22Rv1 (cell line): ENCODE data around the gene DIP2A.

Experiments used
- ZFX ChIP-seq: fragments of 450-650 bp; IDR thresholded peaks from 2 replicates; pipeline ENCODE4 v1.6.1; 2017; ENCODE audit warnings: antibody characterized with exemption, borderline replicate concordance
- TF ChIP-seq, protein P1 (sequence below): fragments of 450-650 bp; IDR thresholded peaks from 2 replicates; pipeline ENCODE4 v1.5.1; 2017; ENCODE audit warnings: mild to moderate bottlenecking

DNA sequence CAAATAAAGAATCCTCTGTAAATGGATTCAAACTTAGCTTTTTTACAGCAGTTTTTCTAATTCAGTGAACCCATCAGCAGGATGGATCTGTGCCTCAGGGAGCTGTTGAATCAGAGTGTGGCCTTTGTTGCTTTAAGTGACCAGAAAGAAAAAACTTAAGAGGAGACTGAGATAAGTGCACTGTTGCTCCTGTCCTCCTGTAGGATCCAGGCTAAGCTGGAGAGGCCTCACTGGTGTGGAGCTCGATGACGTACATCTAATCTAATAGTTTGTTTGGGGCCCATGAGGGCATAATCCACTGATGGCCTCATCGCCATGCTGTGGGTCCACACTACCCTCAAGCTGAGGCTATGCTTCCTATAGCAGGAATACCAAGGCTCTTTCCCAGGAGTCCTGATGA is 10.6 kb downstream of the DIP2A start:
- TF ChIP-seq, protein P1, sequence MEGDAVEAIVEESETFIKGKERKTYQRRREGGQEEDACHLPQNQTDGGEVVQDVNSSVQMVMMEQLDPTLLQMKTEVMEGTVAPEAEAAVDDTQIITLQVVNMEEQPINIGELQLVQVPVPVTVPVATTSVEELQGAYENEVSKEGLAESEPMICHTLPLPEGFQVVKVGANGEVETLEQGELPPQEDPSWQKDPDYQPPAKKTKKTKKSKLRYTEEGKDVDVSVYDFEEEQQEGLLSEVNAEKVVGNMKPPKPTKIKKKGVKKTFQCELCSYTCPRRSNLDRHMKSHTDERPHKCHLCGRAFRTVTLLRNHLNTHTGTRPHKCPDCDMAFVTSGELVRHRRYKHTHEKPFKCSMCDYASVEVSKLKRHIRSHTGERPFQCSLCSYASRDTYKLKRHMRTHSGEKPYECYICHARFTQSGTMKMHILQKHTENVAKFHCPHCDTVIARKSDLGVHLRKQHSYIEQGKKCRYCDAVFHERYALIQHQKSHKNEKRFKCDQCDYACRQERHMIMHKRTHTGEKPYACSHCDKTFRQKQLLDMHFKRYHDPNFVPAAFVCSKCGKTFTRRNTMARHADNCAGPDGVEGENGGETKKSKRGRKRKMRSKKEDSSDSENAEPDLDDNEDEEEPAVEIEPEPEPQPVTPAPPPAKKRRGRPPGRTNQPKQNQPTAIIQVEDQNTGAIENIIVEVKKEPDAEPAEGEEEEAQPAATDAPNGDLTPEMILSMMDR: no peak
- no peak for TF ChIP-seq ZFX
